ENCODE measurements around the gene CAMKK1.

CAMKK1 gene

GRCh38 chr17:3895354-3895753 is 2.5 kb upstream of the CAMKK1 start:
- DNase-seq, result no peak

GRCh38 chr17:3894911-3895343 is 2.1 kb upstream of the CAMKK1 start:
- DNase-seq, result no peak

- no peak for DNase-seq
Observed at GRCh38 chr17:3894188-3894587, 1.3 kb upstream of the CAMKK1 start.

GRCh38 chr17:3893720-3894116 is 865 bp upstream of the CAMKK1 start:
- no peak for DNase-seq

- DNase-seq, result peak; percentile 62
Observed at GRCh38 chr17:3892095-3892998, 506 bp downstream of the CAMKK1 start.

DNA sequence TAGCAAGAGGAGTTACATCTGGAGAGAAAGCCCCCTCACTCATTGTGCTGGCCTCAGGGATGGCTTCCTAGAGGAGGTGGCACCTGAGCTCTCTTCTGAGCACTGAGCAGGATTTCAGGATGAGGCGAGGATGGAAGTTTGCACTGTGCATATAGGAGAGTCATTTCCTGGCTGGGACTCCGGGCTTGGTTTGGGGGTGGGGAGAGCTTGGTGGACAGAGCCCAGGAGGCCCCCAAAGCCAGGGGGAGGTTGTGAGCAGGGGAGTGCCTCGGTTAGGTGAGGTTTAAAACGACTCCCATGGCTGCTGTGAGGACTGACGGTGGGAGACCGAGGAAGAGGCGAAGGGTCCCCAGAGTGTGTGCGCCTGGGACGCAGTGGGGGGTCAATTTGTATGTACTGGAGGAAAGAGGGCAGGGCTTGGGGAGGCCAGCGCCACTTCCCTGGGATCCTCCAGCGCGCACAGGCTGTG is 1.2 kb downstream of the CAMKK1 start:
- DNase-seq, result no peak

DNA sequence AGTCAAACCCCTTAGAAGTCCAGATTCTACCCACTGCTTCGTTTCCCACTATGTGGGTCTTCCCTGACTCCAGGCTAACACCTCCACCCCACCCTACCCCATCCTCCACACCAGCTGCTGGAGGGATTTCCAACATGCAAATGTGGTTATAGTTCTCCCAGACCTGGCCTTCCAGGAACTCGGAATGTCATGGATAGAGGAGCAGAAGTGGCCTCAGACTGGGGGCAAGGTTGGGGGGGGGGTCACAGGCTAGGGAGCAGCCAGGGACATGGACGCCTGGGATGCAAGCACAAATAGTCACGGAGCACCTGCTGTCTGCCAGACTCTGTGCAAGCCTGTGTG is 2.0 kb downstream of the CAMKK1 start:
- DNase-seq, result no peak

- DNase-seq, result peak; percentile 46
Observed at GRCh38 chr17:3890082-3890877, 2.6 kb downstream of the CAMKK1 start.

GRCh38 chr17:3889325-3890012 is 3.4 kb downstream of the CAMKK1 start:
- DNase-seq, result no peak

- DNase-seq, result no peak
Observed at GRCh38 chr17:3888343-3889171, 4.3 kb downstream of the CAMKK1 start.

DNA sequence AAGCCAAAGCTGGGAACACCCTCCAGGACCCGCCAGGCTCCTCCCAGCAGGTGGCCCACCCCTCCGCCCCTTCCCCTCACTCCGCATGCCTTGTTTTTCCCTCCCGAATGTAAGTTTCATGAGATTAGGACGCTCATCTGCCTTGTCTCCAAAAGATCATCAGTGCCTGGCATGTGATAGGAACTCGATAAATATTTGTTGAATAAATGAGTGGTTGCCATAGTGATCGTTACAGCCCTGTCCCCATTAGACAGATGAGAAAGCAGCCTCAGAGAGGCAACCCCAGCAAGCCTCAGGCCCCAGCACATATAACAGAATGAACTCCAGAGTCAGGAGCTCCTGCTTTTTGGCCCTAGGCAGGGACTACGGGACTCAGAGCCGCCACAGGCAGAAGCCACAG is 5.0 kb downstream of the CAMKK1 start:
- DNase-seq, result no peak

DNA sequence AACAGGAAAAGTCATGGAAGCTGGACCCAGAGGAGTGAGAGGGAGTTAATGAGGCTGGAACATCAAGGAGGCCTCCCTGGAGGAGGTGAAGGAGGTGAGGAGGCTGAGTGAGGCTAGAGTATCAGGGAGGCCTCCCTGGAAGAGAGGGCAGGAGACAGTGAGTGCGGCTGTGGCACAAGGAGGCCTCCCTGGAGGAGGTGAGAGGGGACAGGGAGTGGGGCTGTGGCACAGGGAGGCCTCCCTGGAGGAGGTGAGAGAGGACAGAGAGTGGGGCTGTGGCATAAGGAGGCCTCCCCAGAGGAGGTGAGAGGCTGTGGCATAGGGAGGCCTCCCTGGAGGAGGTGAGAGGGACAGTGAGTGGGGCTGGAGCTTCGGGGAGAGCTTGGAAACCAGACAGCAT is 5.5 kb downstream of the CAMKK1 start:
- DNase-seq, result no peak

GRCh38 chr17:3886776-3887175 is 6.1 kb downstream of the CAMKK1 start:
- no peak for DNase-seq

GRCh38 chr17:3885970-3886369 is 6.9 kb downstream of the CAMKK1 start:
- DNase-seq, result no peak

- no peak for DNase-seq
Observed at GRCh38 chr17:3885271-3885670, 7.6 kb downstream of the CAMKK1 start.

DNA sequence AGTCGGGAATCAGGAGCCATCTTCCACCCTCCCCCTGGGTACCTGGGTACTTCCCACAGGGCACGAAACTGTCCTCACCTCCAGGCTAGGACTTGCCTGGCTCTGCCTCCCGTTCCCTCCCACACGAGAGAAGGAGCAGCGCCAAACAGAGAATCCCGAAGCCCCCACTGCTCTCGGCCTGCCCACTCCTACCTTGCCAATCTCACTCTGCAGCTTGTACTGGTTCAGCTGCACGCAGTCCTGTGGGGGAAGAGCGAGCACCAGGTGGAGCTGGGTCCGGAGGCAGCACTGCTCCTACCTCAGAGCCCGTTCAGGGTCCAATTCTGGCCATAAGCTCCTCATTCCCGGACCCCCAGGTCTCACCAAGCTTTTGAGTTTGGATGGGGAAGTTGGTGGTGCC is 8.7 kb downstream of the CAMKK1 start:
- no peak for DNase-seq

DNA sequence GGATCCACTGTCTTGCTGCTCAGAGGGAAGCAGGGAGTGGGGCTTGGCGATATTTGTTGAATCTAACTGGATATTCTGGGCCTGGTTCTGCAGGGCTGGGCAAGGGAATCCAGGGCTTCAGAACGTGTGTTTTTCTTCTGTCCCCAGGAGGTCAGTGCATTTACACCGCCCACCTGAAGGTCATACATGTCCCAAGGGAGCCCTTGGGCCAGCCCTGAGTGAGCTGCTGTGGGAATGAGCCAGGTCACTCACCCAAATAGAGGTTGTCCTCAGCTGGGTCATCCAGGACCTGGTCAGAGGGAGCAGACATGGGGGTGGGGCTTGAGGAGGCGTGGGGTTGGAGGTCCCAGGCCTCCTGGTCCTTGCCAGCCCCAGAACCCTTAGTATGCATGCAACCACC is 10.6 kb downstream of the CAMKK1 start:
- DNase-seq, result no peak

DNA sequence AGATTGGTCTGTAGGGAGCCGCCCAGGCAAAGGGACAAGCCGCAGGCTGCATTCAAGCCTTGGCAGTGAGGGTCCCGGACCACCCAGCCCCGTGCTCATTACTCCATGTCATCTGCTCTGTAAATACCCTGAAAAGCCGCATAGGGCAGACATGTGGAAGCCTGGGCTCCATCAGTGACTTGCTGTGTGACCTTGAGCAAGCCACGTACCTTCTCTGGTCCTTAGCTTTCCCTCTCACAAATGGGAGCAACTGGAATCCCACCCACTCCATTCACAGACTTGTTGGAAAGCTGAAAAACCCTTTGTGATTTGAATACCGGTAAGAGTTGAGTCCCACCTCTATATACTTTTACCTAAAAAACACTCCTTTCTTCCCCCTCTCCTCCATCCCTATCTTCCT is 11.9 kb downstream of the CAMKK1 start:
- no peak for DNase-seq

DNA sequence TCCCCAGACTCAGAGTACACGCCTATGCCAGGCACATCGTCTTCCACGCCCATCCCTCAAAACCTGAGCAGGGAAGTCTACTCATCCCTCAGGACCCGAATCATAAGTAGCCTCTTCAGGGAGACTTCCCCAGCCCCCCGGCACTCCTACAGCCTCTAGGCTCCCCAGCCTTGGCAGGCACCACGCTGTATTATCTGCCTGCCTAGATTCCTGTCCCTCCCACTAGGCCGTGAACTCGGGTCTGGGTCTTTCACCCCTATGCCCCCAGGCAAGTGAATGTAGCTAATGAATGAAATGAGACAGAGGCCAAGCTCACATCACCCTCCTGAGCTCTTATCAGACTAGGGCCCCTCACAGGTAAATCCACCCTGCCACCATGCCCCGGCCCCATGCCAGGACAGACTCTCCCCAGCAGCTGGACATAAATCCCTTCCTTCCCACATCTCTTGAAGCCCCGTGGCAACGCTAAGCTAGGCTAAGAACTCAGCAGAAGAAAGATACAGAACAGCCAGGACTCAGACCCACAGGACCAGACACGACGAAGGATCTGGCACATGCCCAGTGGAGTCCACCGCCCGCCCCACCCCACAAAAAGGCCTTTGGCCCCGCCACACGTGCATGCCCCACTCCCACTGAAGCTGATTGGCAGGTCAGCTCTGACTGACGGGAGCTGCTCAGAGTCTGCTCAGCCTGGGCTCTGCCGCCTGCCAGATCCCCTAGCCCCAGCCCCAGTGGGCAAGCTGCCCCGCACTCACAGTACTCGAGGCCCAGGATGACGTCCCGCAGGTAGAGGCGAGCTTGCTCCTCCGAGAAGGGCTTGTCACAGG is 13.0 kb downstream of the CAMKK1 start:
- no peak for DNase-seq

DNA sequence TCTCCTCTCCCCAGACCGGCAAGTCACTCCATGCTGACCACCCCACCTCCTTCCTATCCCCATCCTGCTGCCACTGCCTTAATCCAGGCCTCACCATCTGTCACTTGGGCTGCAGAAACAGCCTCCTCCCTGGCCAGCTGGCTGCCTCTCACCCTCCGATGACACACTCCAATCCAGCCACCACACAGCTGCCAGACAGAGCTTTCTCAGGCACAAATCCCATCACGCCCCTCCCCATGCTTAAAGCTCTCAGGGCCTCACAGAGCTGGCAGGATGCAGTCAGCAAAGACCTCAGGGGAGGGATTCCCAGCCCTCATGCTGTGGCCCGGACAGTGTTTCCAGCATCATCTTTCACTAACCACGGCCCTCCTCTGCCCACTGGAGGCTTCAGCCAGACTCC is 13.7 kb downstream of the CAMKK1 start:
- DNase-seq, result no peak

DNA sequence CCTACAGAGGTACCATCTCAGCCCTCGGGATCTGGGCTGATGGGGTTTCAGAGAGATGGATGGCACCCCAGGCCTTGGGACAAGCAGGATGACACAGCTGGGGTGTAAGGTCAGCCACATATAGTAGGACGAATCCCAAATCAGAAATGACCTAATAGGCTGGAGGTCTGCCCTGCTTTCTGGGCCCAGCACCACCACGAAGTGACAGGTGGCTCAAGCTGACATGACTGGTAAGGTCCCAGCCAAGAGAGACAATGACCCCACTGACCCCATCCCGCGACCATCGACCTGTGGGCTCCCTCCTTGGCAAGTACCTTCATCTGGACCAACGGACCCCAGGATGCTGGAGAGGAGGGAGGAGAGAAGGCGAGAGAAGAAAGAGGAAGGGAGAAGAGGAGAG is 15.6 kb downstream of the CAMKK1 start:
- DNase-seq, result no peak

DNA sequence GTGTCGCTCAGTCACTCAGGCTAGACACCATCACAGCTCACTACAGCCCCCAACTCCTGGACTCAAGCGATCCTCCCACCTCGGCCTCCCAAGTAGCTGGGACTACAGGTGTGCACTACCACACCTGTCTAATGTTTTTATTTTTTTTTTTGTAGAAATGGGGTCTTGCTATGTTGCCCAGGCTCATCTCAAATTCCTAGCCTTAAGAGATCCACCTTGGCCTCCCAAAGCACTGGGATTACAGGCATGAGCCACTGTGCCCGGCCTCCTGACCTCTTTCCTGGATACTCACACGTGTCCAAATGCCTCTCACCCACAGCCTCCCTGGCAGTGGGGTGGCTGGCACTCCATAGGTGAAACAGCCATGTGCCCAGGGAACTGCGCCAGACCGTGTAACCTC is 17.5 kb downstream of the CAMKK1 start:
- no peak for DNase-seq

Data from stimulated activated CD4-positive, alpha-beta T cell treated with anti-CD3 and anti-CD28 coated beads, Interleukin-4, amount 100 ng/mL, for 1 hour (primary cell).